ENCODE measurements around the gene TMEM131. TPM values are rescaled to one million over a fixed set of nuclear protein-coding genes. Genes with fewer than 3 reads are reported as not detected.
A peak's percentile ranks its signal among the peaks of the same experiment; 100 is the strongest.

The TMEM131 gene
- total RNA-seq, 1 donor = 30.0 TPM

DNA sequence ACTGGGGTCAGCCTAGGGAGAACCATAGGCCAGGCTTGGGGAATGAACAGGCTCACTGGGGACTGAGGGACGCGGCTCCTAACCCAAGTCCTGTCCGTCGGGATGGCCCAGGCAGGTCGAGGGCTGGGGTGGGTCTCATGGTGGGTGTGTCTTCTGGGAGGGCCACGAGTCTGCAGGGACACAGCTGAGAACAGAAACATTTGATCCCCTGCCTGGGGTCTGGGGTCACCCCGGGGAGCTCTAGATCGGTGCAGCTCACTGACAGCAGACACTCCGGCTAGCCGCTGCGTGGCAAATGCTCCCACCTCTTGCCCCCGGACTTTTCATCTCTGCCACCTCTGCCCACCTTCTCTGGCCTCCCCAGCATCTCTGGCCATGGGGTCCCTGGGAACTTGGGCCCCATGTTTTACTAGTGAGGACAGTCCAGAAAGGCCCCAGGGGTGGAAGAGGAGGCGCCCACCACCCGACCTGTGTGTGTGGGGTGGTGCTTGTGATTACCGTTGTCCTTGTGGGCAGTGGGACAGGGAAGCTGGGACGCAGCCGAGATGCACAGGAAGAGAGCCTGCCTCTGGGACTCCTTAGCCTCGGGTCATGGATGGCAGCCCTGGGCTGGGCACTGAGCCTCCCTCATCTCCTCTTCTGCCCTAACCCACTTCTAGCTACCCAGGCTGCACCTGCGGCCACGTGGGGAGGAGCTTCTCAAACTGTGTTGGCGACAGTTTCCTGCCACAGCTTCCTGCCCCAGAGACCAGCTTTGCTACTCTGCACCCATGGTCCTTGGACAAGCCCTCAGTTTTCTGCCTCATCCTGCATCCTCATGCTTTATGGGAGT, 277.5 kb downstream of the TMEM131 start:
- TF ChIP-seq, protein P1, sequence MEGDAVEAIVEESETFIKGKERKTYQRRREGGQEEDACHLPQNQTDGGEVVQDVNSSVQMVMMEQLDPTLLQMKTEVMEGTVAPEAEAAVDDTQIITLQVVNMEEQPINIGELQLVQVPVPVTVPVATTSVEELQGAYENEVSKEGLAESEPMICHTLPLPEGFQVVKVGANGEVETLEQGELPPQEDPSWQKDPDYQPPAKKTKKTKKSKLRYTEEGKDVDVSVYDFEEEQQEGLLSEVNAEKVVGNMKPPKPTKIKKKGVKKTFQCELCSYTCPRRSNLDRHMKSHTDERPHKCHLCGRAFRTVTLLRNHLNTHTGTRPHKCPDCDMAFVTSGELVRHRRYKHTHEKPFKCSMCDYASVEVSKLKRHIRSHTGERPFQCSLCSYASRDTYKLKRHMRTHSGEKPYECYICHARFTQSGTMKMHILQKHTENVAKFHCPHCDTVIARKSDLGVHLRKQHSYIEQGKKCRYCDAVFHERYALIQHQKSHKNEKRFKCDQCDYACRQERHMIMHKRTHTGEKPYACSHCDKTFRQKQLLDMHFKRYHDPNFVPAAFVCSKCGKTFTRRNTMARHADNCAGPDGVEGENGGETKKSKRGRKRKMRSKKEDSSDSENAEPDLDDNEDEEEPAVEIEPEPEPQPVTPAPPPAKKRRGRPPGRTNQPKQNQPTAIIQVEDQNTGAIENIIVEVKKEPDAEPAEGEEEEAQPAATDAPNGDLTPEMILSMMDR (IDR thresholded peaks at IDR 0.05; ENCODE audit: extremely low read depth, low read depth, low read length) = no peak
- H2AFZ ChIP-seq (ENCODE audit: low read length) = no peak overlapping the region
- H3K36me3 ChIP-seq (ENCODE audit: insufficient read depth, low read length) = no peaks in the 10 kb centered on the region
- no peaks in the 10 kb centered on the region for H3K9me3 ChIP-seq (ENCODE audit: low read depth, low read length)
- H3K4me3 ChIP-seq (ENCODE audit: insufficient read depth, low read length) = no peak overlapping the region
- H4K20me1 ChIP-seq (ENCODE audit: insufficient read depth, low read length) = no peaks in the 10 kb centered on the region
- no peak overlapping the region for H3K4me2 ChIP-seq (ENCODE audit: insufficient read depth, low read length)
- H3K79me2 ChIP-seq (ENCODE audit: insufficient read depth, low read length) = no peaks in the 10 kb centered on the region
- peak; percentile 57 for DNase-seq (ENCODE audit: insufficient read length, low spot score, missing footprints)
- no peaks in the 10 kb centered on the region for H3K4me1 ChIP-seq (ENCODE audit: insufficient read depth, low read length)
- peaks cover 3% of the 10 kb centered on the region for H3K27me3 ChIP-seq (ENCODE audit: insufficient read depth, low read length)
- no peak overlapping the region for H3K27ac ChIP-seq (ENCODE audit: low read depth, low read length)

GRCh38 chr2:97717613-97717995, 278.1 kb downstream of the TMEM131 start:
- no peaks in the 10 kb centered on the region for H3K4me1 ChIP-seq (ENCODE audit: insufficient read depth, low read length)
- H3K4me2 ChIP-seq (ENCODE audit: insufficient read depth, low read length) = no peak overlapping the region
- no peaks in the 10 kb centered on the region for H3K79me2 ChIP-seq (ENCODE audit: insufficient read depth, low read length)
- no peaks in the 10 kb centered on the region for H4K20me1 ChIP-seq (ENCODE audit: insufficient read depth, low read length)
- no peaks in the 10 kb centered on the region for H3K27me3 ChIP-seq (ENCODE audit: insufficient read depth, low read length)
- H3K4me3 ChIP-seq (ENCODE audit: insufficient read depth, low read length) = no peak overlapping the region
- no peaks in the 10 kb centered on the region for H3K9me3 ChIP-seq (ENCODE audit: low read depth, low read length)
- no peaks in the 10 kb centered on the region for H3K36me3 ChIP-seq (ENCODE audit: insufficient read depth, low read length)
- H2AFZ ChIP-seq (ENCODE audit: low read length) = no peak overlapping the region
- TF ChIP-seq, protein P1 (IDR thresholded peaks at IDR 0.05; ENCODE audit: extremely low read depth, low read depth, low read length) = no peak
- H3K27ac ChIP-seq (ENCODE audit: low read depth, low read length) = no peak overlapping the region
- peak; percentile 29 for DNase-seq (ENCODE audit: insufficient read length, low spot score, missing footprints)

DNA sequence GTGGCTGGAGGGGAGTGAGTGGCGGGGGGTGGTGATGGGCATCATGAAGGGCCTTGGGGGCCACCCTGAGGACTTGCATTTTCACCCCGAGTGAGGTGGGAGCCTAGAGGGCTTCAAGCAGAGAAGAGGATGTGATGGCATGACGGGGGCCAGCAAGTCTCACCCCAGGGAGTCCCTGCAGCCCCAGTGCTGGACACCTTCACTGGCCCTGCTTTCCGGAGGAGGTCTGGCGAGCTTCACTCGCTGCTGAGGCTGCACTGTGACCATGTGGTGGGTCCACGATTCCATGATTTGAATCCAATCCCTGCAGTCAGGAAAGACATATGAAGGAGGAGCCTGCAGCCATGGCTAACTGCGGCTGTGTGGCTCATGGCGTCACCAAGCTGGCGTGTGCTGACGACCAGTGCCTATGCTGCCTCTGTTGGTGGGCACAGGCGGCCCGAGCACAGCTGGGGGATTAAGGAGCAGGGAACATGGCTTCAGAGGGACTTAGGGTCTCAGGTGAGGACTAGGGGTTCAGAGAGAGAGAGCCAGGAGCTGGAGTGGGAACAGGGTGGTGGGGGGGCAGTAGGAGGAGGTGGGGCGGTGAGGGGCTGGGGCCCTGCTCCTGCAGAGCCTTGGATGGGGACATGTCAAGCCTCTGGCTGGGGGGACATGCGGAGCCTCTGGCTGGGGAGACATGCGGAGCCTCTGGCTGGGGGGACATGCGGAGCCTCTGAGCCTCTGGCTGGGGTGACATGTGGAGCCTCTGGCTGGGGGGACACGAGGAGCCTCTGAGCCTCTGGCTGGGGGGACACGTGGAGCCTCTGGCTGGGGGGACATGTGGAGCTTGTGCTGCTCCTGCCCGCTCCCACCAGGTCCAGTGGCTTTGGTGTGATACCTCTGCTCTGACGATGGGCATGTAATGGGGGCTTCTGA, 278.8 kb downstream of the TMEM131 start:
- no peaks in the 10 kb centered on the region for H4K20me1 ChIP-seq (ENCODE audit: insufficient read depth, low read length)
- DNase-seq (ENCODE audit: insufficient read length, low spot score, missing footprints) = peak; percentile 71
- no peaks in the 10 kb centered on the region for H3K79me2 ChIP-seq (ENCODE audit: insufficient read depth, low read length)
- H2AFZ ChIP-seq (ENCODE audit: low read length) = no peak overlapping the region
- H3K27me3 ChIP-seq (ENCODE audit: insufficient read depth, low read length) = no peaks in the 10 kb centered on the region
- no peaks in the 10 kb centered on the region for H3K4me1 ChIP-seq (ENCODE audit: insufficient read depth, low read length)
- TF ChIP-seq, protein P1 (IDR thresholded peaks at IDR 0.05; ENCODE audit: extremely low read depth, low read depth, low read length) = no peak
- H3K36me3 ChIP-seq (ENCODE audit: insufficient read depth, low read length) = no peaks in the 10 kb centered on the region
- H3K4me3 ChIP-seq (ENCODE audit: insufficient read depth, low read length) = no peak overlapping the region
- H3K27ac ChIP-seq (ENCODE audit: low read depth, low read length) = no peak overlapping the region
- H3K9me3 ChIP-seq (ENCODE audit: low read depth, low read length) = no peaks in the 10 kb centered on the region
- H3K4me2 ChIP-seq (ENCODE audit: insufficient read depth, low read length) = no peak overlapping the region

Data from osteoblast (primary cell).